Neural progenitor cell (in vitro differentiated cells): Measurements from ENCODE around the gene IFNA2. TPM values are rescaled to one million over a fixed set of nuclear protein-coding genes. Genes with fewer than 3 reads are reported as not detected.

Experiments used
- DNase-seq: peaks from one replicate; pipeline ENCODE4 v3.0.0-alpha.2; 2016; ENCODE audit warnings: low spot score
- H2AFZ ChIP-seq: fragments of 200-600 bp; sonication (generic); replicated peaks from 2 replicates; pipeline ENCODE4 v1.6.1; 2016; ENCODE audit warnings: antibody characterized with exemption
- H3F3A ChIP-seq: fragments of 200-600 bp; sonication (generic); 2 replicates; pipeline ENCODE4 v1.6.1; 2016; ENCODE audit warnings: antibody characterized with exemption, low read depth
- H3K27ac ChIP-seq: fragments of 200-600 bp; sonication (generic); 2 replicates; pipeline ENCODE4 v1.5.1; 2016; ENCODE audit warnings: mild to moderate bottlenecking
- H3K27me3 ChIP-seq: fragments of 200-600 bp; sonication (generic); 2 replicates; pipeline ENCODE4 v1.6.1; 2016; ENCODE audit warnings: mild to moderate bottlenecking, moderate library complexity
- H3K36me3 ChIP-seq: fragments of 200-600 bp; sonication (generic); 2 replicates; pipeline ENCODE4 v1.5.1; 2016
- H3K4me1 ChIP-seq: fragments of 200-600 bp; sonication (generic); 2 replicates; pipeline ENCODE4 v1.6.1; 2016; ENCODE audit warnings: mixed run types
- H3K4me2 ChIP-seq: fragments of 200-600 bp; sonication (generic); 2 replicates; pipeline ENCODE4 v1.6.1; 2016
- H3K4me3 ChIP-seq: fragments of 200-600 bp; sonication (generic); 2 replicates; pipeline ENCODE4 v1.5.1; 2016
- H3K79me2 ChIP-seq: fragments of 200-600 bp; sonication (generic); 2 replicates; pipeline ENCODE4 v1.6.1; 2016; ENCODE audit warnings: low read depth
- H3K9ac ChIP-seq: fragments of 200-600 bp; sonication (generic); 2 replicates; pipeline ENCODE4 v1.6.1; 2016
- H3K9me3 ChIP-seq: fragments of 200-600 bp; sonication (generic); 2 replicates; pipeline ENCODE4 v1.5.1; 2016; ENCODE audit warnings: low read depth
- H4K20me1 ChIP-seq: fragments of 200-600 bp; sonication (generic); 2 replicates; pipeline ENCODE4 v1.6.1; 2016; ENCODE audit warnings: low read depth
- H3K27ac Mint-ChIP-seq: 3 replicates; pipeline ENCODE4 v1.8.0; 2021; ENCODE audit warnings: mixed read lengths
- H3K27me3 Mint-ChIP-seq: 2 replicates; pipeline ENCODE4 v1.8.0; 2022; ENCODE audit warnings: low read depth, mild to moderate bottlenecking, inconsistent platforms, moderate library complexity, mixed read lengths; ENCODE audit not compliant: insufficient read depth
- H3K36me3 Mint-ChIP-seq: 3 replicates; pipeline ENCODE4 v1.8.0; 2021; ENCODE audit warnings: mixed read lengths
- H3K4me1 Mint-ChIP-seq: 3 replicates; pipeline ENCODE4 v1.8.0; 2021; ENCODE audit warnings: mixed read lengths
- H3K4me3 Mint-ChIP-seq: 3 replicates; pipeline ENCODE4 v1.8.0; 2021; ENCODE audit warnings: mild to moderate bottlenecking, moderate library complexity, mixed read lengths
- H3K9me3 Mint-ChIP-seq: 3 replicates; pipeline ENCODE4 v1.8.0; 2020; ENCODE audit warnings: mixed read lengths
- EZH2 ChIP-seq: fragments of 200-600 bp; sonication (generic); IDR thresholded peaks from 2 replicates; pipeline ENCODE4 v1.6.1; 2017; ENCODE audit warnings: antibody characterized with exemption, mild to moderate bottlenecking, moderate library complexity
- EZH2phosphoT487 ChIP-seq: fragments of 200-600 bp; sonication (generic); IDR thresholded peaks from 2 replicates; pipeline ENCODE4 v1.6.1; 2017; ENCODE audit warnings: antibody characterized with exemption
- total RNA-seq: library from RNA; depleted of rRNA; stranded (reverse); fragments of >200 nt; gene quantifications from 2 replicates; pipeline ENCODE4 v1.2.3, GENCODE V29; 2015; ENCODE audit warnings: low replicate concordance
- TF ChIP-seq, protein P1 (sequence below): fragments of 200-600 bp; sonication (generic); IDR thresholded peaks from 2 replicates; pipeline ENCODE4 v1.5.1; 2017; ENCODE audit warnings: antibody characterized with exemption, mild to moderate bottlenecking

Gene IFNA2
- total RNA-seq, 1 donor from 2014 or later, result not detected

DNA sequence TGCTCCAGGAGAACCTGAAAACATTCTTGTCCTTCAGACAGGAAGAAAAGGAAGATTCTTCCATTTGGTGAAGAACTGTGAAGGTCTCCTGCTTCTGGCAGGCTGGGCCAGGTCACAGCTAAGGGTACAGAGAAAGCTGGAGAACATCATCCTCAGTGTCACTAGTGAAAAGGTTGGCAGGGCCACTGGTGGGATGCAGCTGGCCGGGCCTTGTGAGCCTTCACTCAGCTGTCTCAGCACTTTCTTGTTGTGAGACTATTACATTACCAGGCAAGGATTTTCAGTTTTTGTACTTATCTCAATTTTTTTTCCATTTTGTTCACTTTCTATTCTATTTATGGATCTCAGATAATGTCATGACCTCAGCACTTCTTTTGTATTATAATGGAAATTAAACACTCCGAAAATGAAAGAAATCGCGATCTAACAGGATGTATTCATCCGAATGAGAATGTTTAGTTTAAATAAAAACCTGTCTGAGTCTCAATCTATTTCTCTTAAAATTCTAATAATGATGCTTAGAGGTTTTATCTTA is 13.8 kb upstream of the IFNA2 start:
- Histone ChIP-seq H2AFZ (no peak overlapping the region), H3K27ac (no peak overlapping the region), H3K9me3 (no peaks in the 10 kb centered on the region), H3K4me2 (no peak overlapping the region), H4K20me1 (no peaks in the 10 kb centered on the region), H3F3A (no peaks in the 10 kb centered on the region), H3K4me3 (no peak overlapping the region), H3K4me1 (no peaks in the 10 kb centered on the region), H3K9ac (no peak overlapping the region), H3K27me3 (peaks cover 91% of the 10 kb centered on the region), H3K79me2 (no peaks in the 10 kb centered on the region), H3K36me3 (no peaks in the 10 kb centered on the region)
- Mint-ChIP-seq H3K27ac (no peak overlapping the region), H3K9me3 (no peaks in the 10 kb centered on the region), H3K4me1 (peaks cover 5% of the 10 kb centered on the region), H3K36me3 (no peaks in the 10 kb centered on the region), H3K4me3 (no peak overlapping the region), H3K27me3 (peaks cover 7% of the 10 kb centered on the region)
- no peak for DNase-seq
- no peak for TF ChIP-seq EZH2phosphoT487
- TF ChIP-seq, protein P1, sequence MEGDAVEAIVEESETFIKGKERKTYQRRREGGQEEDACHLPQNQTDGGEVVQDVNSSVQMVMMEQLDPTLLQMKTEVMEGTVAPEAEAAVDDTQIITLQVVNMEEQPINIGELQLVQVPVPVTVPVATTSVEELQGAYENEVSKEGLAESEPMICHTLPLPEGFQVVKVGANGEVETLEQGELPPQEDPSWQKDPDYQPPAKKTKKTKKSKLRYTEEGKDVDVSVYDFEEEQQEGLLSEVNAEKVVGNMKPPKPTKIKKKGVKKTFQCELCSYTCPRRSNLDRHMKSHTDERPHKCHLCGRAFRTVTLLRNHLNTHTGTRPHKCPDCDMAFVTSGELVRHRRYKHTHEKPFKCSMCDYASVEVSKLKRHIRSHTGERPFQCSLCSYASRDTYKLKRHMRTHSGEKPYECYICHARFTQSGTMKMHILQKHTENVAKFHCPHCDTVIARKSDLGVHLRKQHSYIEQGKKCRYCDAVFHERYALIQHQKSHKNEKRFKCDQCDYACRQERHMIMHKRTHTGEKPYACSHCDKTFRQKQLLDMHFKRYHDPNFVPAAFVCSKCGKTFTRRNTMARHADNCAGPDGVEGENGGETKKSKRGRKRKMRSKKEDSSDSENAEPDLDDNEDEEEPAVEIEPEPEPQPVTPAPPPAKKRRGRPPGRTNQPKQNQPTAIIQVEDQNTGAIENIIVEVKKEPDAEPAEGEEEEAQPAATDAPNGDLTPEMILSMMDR, result no peak
- TF ChIP-seq EZH2, result no peak

DNA sequence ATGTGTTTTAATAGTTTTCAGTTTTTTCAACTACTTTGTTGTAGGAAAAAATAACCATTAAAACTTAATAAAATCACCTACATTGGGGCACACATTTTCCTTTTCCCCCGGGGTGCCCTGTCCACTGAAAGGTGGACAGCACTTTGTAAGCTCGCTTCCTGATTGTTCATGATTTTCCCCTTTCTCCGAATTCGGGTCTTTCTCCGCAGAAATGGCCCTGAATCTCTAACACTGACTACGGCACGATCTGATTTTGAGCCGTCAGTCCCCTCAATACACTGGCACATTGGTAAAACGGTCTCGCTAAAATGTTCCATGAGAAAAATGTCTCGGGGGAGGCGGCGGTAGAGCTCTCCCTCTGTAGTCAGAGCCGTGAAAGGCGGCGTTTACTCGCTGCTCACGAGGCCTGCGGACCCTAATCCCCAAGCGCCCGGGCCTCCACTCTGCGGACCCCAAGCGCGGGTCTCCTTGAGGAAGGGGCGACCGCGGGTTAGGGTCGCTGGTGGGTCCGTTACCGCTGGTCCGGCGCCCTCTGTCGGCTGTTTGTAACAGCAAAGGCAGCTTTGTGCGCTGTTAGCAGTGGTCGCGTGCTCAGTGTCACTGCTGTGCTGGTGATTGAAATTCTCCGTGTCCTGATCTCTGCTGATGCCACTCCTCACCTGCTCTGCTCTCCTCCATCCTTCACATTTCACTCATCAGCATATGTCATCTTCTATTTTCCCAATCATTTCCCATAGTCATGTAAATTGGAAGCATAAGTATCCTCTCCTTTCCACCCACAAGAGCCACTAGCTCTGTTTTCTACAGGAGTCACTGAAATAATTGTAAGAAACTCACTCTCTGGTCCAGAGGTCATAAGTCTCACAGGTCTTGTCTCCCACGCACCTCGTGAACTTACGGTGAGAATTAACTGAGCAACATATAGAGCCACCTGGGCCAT is 10.8 kb upstream of the IFNA2 start:
- Histone ChIP-seq H3K79me2 (no peaks in the 10 kb centered on the region), H3F3A (no peaks in the 10 kb centered on the region), H3K9me3 (no peaks in the 10 kb centered on the region), H3K4me2 (peak overlapping the region; percentile 81), H3K27ac (no peak overlapping the region), H3K36me3 (no peaks in the 10 kb centered on the region), H2AFZ (peak overlapping the region; percentile 98), H3K9ac (no peak overlapping the region), H3K27me3 (peaks cover 63% of the 10 kb centered on the region), H3K4me1 (no peaks in the 10 kb centered on the region), H3K4me3 (peak overlapping the region; percentile 54), H4K20me1 (no peaks in the 10 kb centered on the region)
- peaks cover 2% of the 10 kb centered on the region for H3K4me1 Mint-ChIP-seq
- peak overlapping the region; percentile 73 for H3K4me3 Mint-ChIP-seq
- no peaks in the 10 kb centered on the region for H3K9me3 Mint-ChIP-seq
- no peak overlapping the region for H3K27ac Mint-ChIP-seq
- H3K36me3 Mint-ChIP-seq, result no peaks in the 10 kb centered on the region
- no peak for TF ChIP-seq EZH2phosphoT487
- TF ChIP-seq, protein P1, result peak; percentile 95
- peak; percentile 94 for DNase-seq
- H3K27me3 Mint-ChIP-seq, result no peaks in the 10 kb centered on the region

DNA sequence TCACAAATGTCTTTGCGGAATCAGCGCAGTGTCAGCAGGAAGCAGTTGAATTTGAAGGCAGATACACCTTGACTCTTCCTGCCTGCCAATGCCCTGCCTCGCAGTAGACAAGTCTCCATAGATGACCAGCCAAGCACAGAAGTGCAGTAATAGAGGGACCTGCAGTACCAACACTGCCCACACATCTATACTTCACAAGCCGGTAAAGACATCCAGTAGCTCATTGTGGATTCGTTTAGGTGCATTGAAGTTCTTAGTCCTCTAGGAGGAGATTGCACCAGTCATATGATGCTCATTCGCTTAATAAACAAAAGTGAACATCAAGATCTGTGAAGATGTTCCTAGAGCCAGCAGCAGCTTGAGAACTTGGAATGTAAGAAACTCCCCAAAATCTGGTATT is 7.1 kb upstream of the IFNA2 start:
- no peaks in the 10 kb centered on the region for H3K4me1 ChIP-seq
- no peak overlapping the region for H3K4me2 ChIP-seq
- Mint-ChIP-seq H3K27me3 (no peaks in the 10 kb centered on the region), H3K9me3 (no peaks in the 10 kb centered on the region), H3K36me3 (no peaks in the 10 kb centered on the region), H3K4me1 (peaks cover 2% of the 10 kb centered on the region), H3K27ac (no peak overlapping the region), H3K4me3 (no peak overlapping the region)
- no peaks in the 10 kb centered on the region for H3K9me3 ChIP-seq
- H3K27ac ChIP-seq, result no peak overlapping the region
- no peak overlapping the region for H3K4me3 ChIP-seq
- H2AFZ ChIP-seq, result no peak overlapping the region
- H3K36me3 ChIP-seq, result no peaks in the 10 kb centered on the region
- no peak overlapping the region for H3K9ac ChIP-seq
- DNase-seq, result peak; percentile 39
- peaks cover 45% of the 10 kb centered on the region for H3K27me3 ChIP-seq
- no peaks in the 10 kb centered on the region for H4K20me1 ChIP-seq
- H3K79me2 ChIP-seq, result no peaks in the 10 kb centered on the region
- TF ChIP-seq, protein P1, result peak; percentile 37
- no peak for TF ChIP-seq EZH2
- no peaks in the 10 kb centered on the region for H3F3A ChIP-seq
